ENCODE data around the gene KCNF1. TPM values are rescaled to one million over a fixed set of nuclear protein-coding genes. Genes with fewer than 3 reads are reported as not detected.

KCNF1 gene
- total RNA-seq, 1 experiment from 2014 or later, result 0.05 TPM

GRCh38 chr2:10912796-10913455 lies 1.2 kb downstream of the KCNF1 start:
- in situ Hi-C loops (cut with HindIII; ENCODE audit: low pct_unique_long_range_greater_than_20kb, low sequenced_read_pairs), result no loop called here
- DNase-seq (ENCODE audit: low read depth, low spot score), result no peak

GRCh38 chr2:10913501-10914271 lies 2.0 kb downstream of the KCNF1 start:
- no peak for DNase-seq (ENCODE audit: low read depth, low spot score)
- in situ Hi-C loops (cut with HindIII; ENCODE audit: low pct_unique_long_range_greater_than_20kb, low sequenced_read_pairs), result no loop called here

GRCh38 chr2:10914272-10914693 lies 2.5 kb downstream of the KCNF1 start:
- DNase-seq (ENCODE audit: low read depth, low spot score), result no peak

GRCh38 chr2:10915236-10915635 lies 3.5 kb downstream of the KCNF1 start:
- in situ Hi-C loops (cut with HindIII; ENCODE audit: low pct_unique_long_range_greater_than_20kb, low sequenced_read_pairs), result no loop called here
- no peak for DNase-seq (ENCODE audit: low read depth, low spot score)

More at GRCh38 chr2:10914272-10914693, 2.5 kb downstream of the KCNF1 start:
- in situ Hi-C loops (cut with HindIII; ENCODE audit: low pct_unique_long_range_greater_than_20kb, low sequenced_read_pairs), result no loop called here

- in situ Hi-C loops (cut with HindIII; ENCODE audit: low pct_unique_long_range_greater_than_20kb, low sequenced_read_pairs), result no loop called here
- DNase-seq (ENCODE audit: low read depth, low spot score), result no peak
Measured at GRCh38 chr2:10915731-10916276, 4.1 kb downstream of the KCNF1 start.

- DNase-seq (ENCODE audit: low read depth, low spot score), result no peak
- in situ Hi-C loops (cut with HindIII; ENCODE audit: low pct_unique_long_range_greater_than_20kb, low sequenced_read_pairs), result no loop called here
Measured at GRCh38 chr2:10916953-10917352, 5.2 kb downstream of the KCNF1 start.

GRCh38 chr2:10917927-10918326 lies 6.2 kb downstream of the KCNF1 start:
- no peak for DNase-seq (ENCODE audit: low read depth, low spot score)
- in situ Hi-C loops (cut with HindIII; ENCODE audit: low pct_unique_long_range_greater_than_20kb, low sequenced_read_pairs), result no loop called here

- in situ Hi-C loops (cut with HindIII; ENCODE audit: low pct_unique_long_range_greater_than_20kb, low sequenced_read_pairs), result no loop called here
- DNase-seq (ENCODE audit: low read depth, low spot score), result no peak
Measured at GRCh38 chr2:10918661-10919409, 7.1 kb downstream of the KCNF1 start.

GRCh38 chr2:10919410-10919770 lies 7.7 kb downstream of the KCNF1 start:
- in situ Hi-C loops (cut with HindIII; ENCODE audit: low pct_unique_long_range_greater_than_20kb, low sequenced_read_pairs), result no loop called here
- no peak for DNase-seq (ENCODE audit: low read depth, low spot score)

- in situ Hi-C loops (cut with HindIII; ENCODE audit: low pct_unique_long_range_greater_than_20kb, low sequenced_read_pairs), result no loop called here
Measured at GRCh38 chr2:10919771-10920621, 8.3 kb downstream of the KCNF1 start.

GRCh38 chr2:10920764-10921388 lies 9.1 kb downstream of the KCNF1 start:
- DNase-seq (ENCODE audit: low read depth, low spot score), result no peak
- in situ Hi-C loops (cut with HindIII; ENCODE audit: low pct_unique_long_range_greater_than_20kb, low sequenced_read_pairs), result no loop called here

More at GRCh38 chr2:10919771-10920621, 8.3 kb downstream of the KCNF1 start:
- no peak for DNase-seq (ENCODE audit: low read depth, low spot score)

GRCh38 chr2:10921525-10921924 lies 9.8 kb downstream of the KCNF1 start:
- no peak for DNase-seq (ENCODE audit: low read depth, low spot score)
- in situ Hi-C loops (cut with HindIII; ENCODE audit: low pct_unique_long_range_greater_than_20kb, low sequenced_read_pairs), result no loop called here

GRCh38 chr2:10922307-10923007 lies 10.7 kb downstream of the KCNF1 start:
- in situ Hi-C loops (cut with HindIII; ENCODE audit: low pct_unique_long_range_greater_than_20kb, low sequenced_read_pairs), result no loop called here

GRCh38 chr2:10923008-10923375 lies 11.3 kb downstream of the KCNF1 start:
- in situ Hi-C loops (cut with HindIII; ENCODE audit: low pct_unique_long_range_greater_than_20kb, low sequenced_read_pairs), result no loop called here
- no peak for DNase-seq (ENCODE audit: low read depth, low spot score)

More at GRCh38 chr2:10922307-10923007, 10.7 kb downstream of the KCNF1 start:
- no peak for DNase-seq (ENCODE audit: low read depth, low spot score)

- in situ Hi-C loops (cut with HindIII; ENCODE audit: low pct_unique_long_range_greater_than_20kb, low sequenced_read_pairs), result no loop called here
- no peak for DNase-seq (ENCODE audit: low read depth, low spot score)
Measured at GRCh38 chr2:10923965-10924364, 12.2 kb downstream of the KCNF1 start.

GRCh38 chr2:10924441-10924840 lies 12.7 kb downstream of the KCNF1 start:
- in situ Hi-C loops (cut with HindIII; ENCODE audit: low pct_unique_long_range_greater_than_20kb, low sequenced_read_pairs), result no loop called here
- DNase-seq (ENCODE audit: low read depth, low spot score), result no peak
